ENCODE data around the gene PRSS33.

- TF ChIP-seq POLR2A (IDR thresholded peaks at IDR 0.05) (no peak), CTCF (IDR thresholded peaks at IDR 0.05) (no peak)
Measured at GRCh38 chr16:2830355-2830695, 43.0 kb upstream of the PRSS33 start.
